H1 (cell line): ENCODE measurements around the gene C1GALT1C1L. TPM values are rescaled to one million over a fixed set of nuclear protein-coding genes. Genes with fewer than 3 reads are reported as not detected.

Experiments used
- CTCF ChIA-PET: fragments of 300-600 bp; sonication (Branson Sonifier 250); formaldehyde crosslinking; loops from one replicate; lab custom pipeline; 2021; ENCODE audit not compliant: partially characterized antibody; lab: Charles Lee
- POLR2A ChIA-PET: fragments of 300-600 bp; sonication (Branson Sonifier 250); formaldehyde crosslinking; loops from one replicate; lab custom pipeline; 2021; ENCODE audit warnings: inconsistent platforms; ENCODE audit not compliant: partially characterized antibody; lab: Charles Lee
- DNase-seq, 2 experiments: peaks; one replicate each; pipeline versions ENCODE4 v3.0.0 to v3.0.0-alpha.2; 2010 to 2022; ENCODE audit warnings: low spot score in 2 of 2, low read depth in 1 of 2, mixed read lengths in 1 of 2
- FAIRE-seq: peaks from 2 replicates; lab custom pipeline; 2011; peaks lifted over from hg19 to GRCh38; lab: Jason Lieb, UNC
- H2AFZ ChIP-seq: 2 replicates; pipeline ENCODE4 v1.8.1; 2012; ENCODE audit warnings: low read length, inconsistent platforms
- H2AK5ac ChIP-seq: 2 replicates; pipeline ENCODE4 v1.6.1; 2013; ENCODE audit warnings: low read depth, low read length
- H2BK120ac ChIP-seq: replicated peaks from 2 replicates; pipeline ENCODE3; 2013; ENCODE audit warnings: low read depth, low read length, inconsistent platforms
- H2BK12ac ChIP-seq: 2 replicates; pipeline ENCODE4 v1.6.1; 2013; ENCODE audit warnings: low read depth, low read length
- H2BK15ac ChIP-seq: 2 replicates; pipeline ENCODE4 v1.6.1; 2013; ENCODE audit warnings: low read length
- H2BK20ac ChIP-seq: 2 replicates; pipeline ENCODE4 v1.6.1; 2013; ENCODE audit warnings: low read length
- H2BK5ac ChIP-seq: 2 replicates; pipeline ENCODE4 v1.6.1; 2013; ENCODE audit warnings: low read depth, low read length
- H3K14ac ChIP-seq: 2 replicates; pipeline ENCODE4 v1.6.1; 2013; ENCODE audit warnings: inconsistent platforms; ENCODE audit not compliant: insufficient read length
- H3K18ac ChIP-seq: 2 replicates; pipeline ENCODE4 v1.6.1; 2013; ENCODE audit warnings: low read length; ENCODE audit errors: extremely low read depth
- H3K23ac ChIP-seq: 2 replicates; pipeline ENCODE4 v1.6.1; 2013; ENCODE audit warnings: inconsistent platforms; ENCODE audit not compliant: insufficient read length
- H3K23me2 ChIP-seq: 2 replicates; pipeline ENCODE4 v1.6.1; 2013; ENCODE audit warnings: low read depth, low read length
- H3K27ac ChIP-seq: 2 replicates; pipeline ENCODE4 v1.6.1; 2011; ENCODE audit warnings: low read depth, low read length, inconsistent platforms
- H3K27me3 ChIP-seq, 4 experiments: replicated peaks in 1 of 4; 1 replicate in 1 of 4; 2 replicates in 3 of 4; pipeline versions ENCODE4 v1.6.1 to v1.8.1; 2011 to 2013; ENCODE audit warnings: low read length in 3 of 4, mild to moderate bottlenecking in 3 of 4, inconsistent platforms in 2 of 4, mixed read lengths in 2 of 4, moderate library complexity in 1 of 4; ENCODE audit not compliant: control insufficient read depth in 3 of 4, insufficient read depth in 3 of 4; ENCODE audit errors: extremely low read depth in 1 of 4
- H3K36me3 ChIP-seq, 4 experiments: 2 replicates each; pipeline versions ENCODE4 v1.6.1 to v1.8.1; 2011 to 2013; ENCODE audit warnings: mild to moderate bottlenecking in 4 of 4, low read length in 3 of 4, moderate library complexity in 2 of 4, control low read depth in 1 of 4, inconsistent platforms in 1 of 4; ENCODE audit not compliant: insufficient read depth in 4 of 4, control insufficient read depth in 2 of 4
- H3K4ac ChIP-seq: replicated peaks from 2 replicates; pipeline ENCODE3; 2013; ENCODE audit warnings: low read length, low read depth, mixed read lengths, inconsistent platforms; ENCODE audit not compliant: insufficient read length
- H3K4me1 ChIP-seq, 4 experiments: replicated peaks in 1 of 4; 1 replicate in 1 of 4; 2 replicates in 3 of 4; pipeline versions ENCODE4 v1.6.1 to v1.8.1; 2011 to 2013; ENCODE audit warnings: low read length in 3 of 4, inconsistent platforms in 2 of 4, mixed read lengths in 1 of 4; ENCODE audit not compliant: insufficient read depth in 4 of 4, control insufficient read depth in 3 of 4
- H3K4me2 ChIP-seq, 2 experiments: 2 replicates each; pipeline versions ENCODE4 v1.6.1 to v1.8.1; 2011 to 2013; ENCODE audit warnings: low read depth in 2 of 2, low read length in 2 of 2, control low read depth in 1 of 2, inconsistent platforms in 1 of 2, mild to moderate bottlenecking in 1 of 2; ENCODE audit not compliant: insufficient read depth in 1 of 2
- H3K4me3 ChIP-seq, 4 experiments: fragments of 200-600, 300-600 bp in 1 of 4; sonication (generic), shearing (Covaris generic), sonication (Bioruptor Twin) in 1 of 4; 2 replicates each; pipeline versions ENCODE4 v1.5.1 to v1.8.1; 2011 to 2016; ENCODE audit warnings: low read length in 4 of 4, low read depth in 3 of 4, control low read depth in 2 of 4, inconsistent platforms in 2 of 4, mild to moderate bottlenecking in 2 of 4, mixed read lengths in 1 of 4, moderate library complexity in 1 of 4; ENCODE audit not compliant: insufficient read depth in 2 of 4; ENCODE audit errors: extremely low read depth in 1 of 4
- H3K56ac ChIP-seq: replicated peaks from 2 replicates; pipeline ENCODE3; 2013; ENCODE audit warnings: low read depth, mild to moderate bottlenecking, mixed read lengths, low read length, inconsistent platforms; ENCODE audit not compliant: insufficient read length
- H3K79me1 ChIP-seq: 2 replicates; pipeline ENCODE4 v1.6.1; 2013; ENCODE audit warnings: low read depth, low read length, control low read depth
- H3K79me2 ChIP-seq, 2 experiments: 2 replicates each; pipeline versions ENCODE4 v1.6.1 to v1.8.1; 2012 to 2013; ENCODE audit warnings: low read length in 2 of 2, mild to moderate bottlenecking in 2 of 2, inconsistent platforms in 1 of 2; ENCODE audit not compliant: insufficient read depth in 2 of 2, control insufficient read depth in 1 of 2
- H3K9ac ChIP-seq, 4 experiments: replicated peaks in 1 of 4; 1 replicate in 1 of 4; 2 replicates in 3 of 4; pipeline versions ENCODE4 v1.6.1 to v1.8.1; 2011 to 2013; ENCODE audit warnings: low read depth in 3 of 4, low read length in 3 of 4, control low read depth in 2 of 4, mild to moderate bottlenecking in 2 of 4, moderate library complexity in 2 of 4, inconsistent platforms in 1 of 4; ENCODE audit errors: extremely low read depth in 1 of 4
- H3K9me3 ChIP-seq, 2 experiments: 2 replicates each; pipeline versions ENCODE4 v1.6.1 to v1.8.1; 2012 to 2013; ENCODE audit warnings: mild to moderate bottlenecking in 2 of 2, moderate library complexity in 2 of 2, control low read depth in 1 of 2, inconsistent platforms in 1 of 2, low read depth in 1 of 2, low read length in 1 of 2, mixed read lengths in 1 of 2; ENCODE audit not compliant: insufficient read depth in 2 of 2
- H4K20me1 ChIP-seq, 2 experiments: replicated peaks in 1 of 2; 2 replicates each; pipeline versions ENCODE3 to v1.8.1; 2011 to 2013; ENCODE audit warnings: inconsistent platforms in 2 of 2, low read length in 2 of 2, mild to moderate bottlenecking in 1 of 2; ENCODE audit not compliant: insufficient read depth in 2 of 2, control insufficient read depth in 1 of 2
- H4K5ac ChIP-seq: 2 replicates; pipeline ENCODE4 v1.6.1; 2013; ENCODE audit warnings: low read length, low read depth, mixed read lengths, inconsistent platforms; ENCODE audit not compliant: insufficient read length
- H4K8ac ChIP-seq: 2 replicates; pipeline ENCODE4 v1.8.0; 2013; ENCODE audit warnings: mild to moderate bottlenecking, moderate library complexity, low read length, inconsistent platforms; ENCODE audit not compliant: insufficient read depth; ENCODE audit errors: extremely low read depth
- H4K91ac ChIP-seq: replicated peaks from 2 replicates; pipeline ENCODE3; 2013; ENCODE audit warnings: low read length, mixed read lengths, inconsistent platforms; ENCODE audit not compliant: insufficient read length
- ASH2L ChIP-seq: fragments of 200-600, 300-600 bp; sonication (generic); IDR thresholded peaks from one replicate; pipeline ENCODE4 v1.7.1; 2017; ENCODE audit warnings: low read length
- ATF2 ChIP-seq: IDR thresholded peaks from 2 replicates; pipeline ENCODE4 v1.6.1; 2012; ENCODE audit warnings: low read length, inconsistent platforms
- BACH1 ChIP-seq: IDR thresholded peaks from 2 replicates; pipeline ENCODE4 v1.6.1; 2012; ENCODE audit warnings: low read length, improper control_type of control experiment
- BCL11A ChIP-seq, 2 experiments: IDR thresholded peaks; one replicate each; pipeline ENCODE4 v1.6.1; 2011; ENCODE audit warnings: low read depth in 2 of 2, low read length in 2 of 2, mild to moderate bottlenecking in 2 of 2
- CBX5 ChIP-seq: fragments of 300-800, 300-1000 bp; sonication (generic); IDR thresholded peaks from 2 replicates; pipeline ENCODE4 v1.7.1; 2016; ENCODE audit warnings: antibody characterized with exemption, low read length, low read depth
- EZH2 ChIP-seq: fragments of 200-600 bp; sonication (generic); IDR thresholded peaks from 2 replicates; pipeline ENCODE4 v1.7.1; 2012; ENCODE audit warnings: low read depth, mild to moderate bottlenecking, moderate library complexity, low read length, inconsistent platforms; ENCODE audit not compliant: severe bottlenecking
- FOSL1 ChIP-seq: IDR thresholded peaks from 2 replicates; pipeline ENCODE4 v1.6.1; 2011; ENCODE audit warnings: mild to moderate bottlenecking, low read depth, low read length, moderate library complexity; ENCODE audit not compliant: insufficient read depth
- JUND ChIP-seq: IDR thresholded peaks from 2 replicates; pipeline ENCODE4 v1.6.1; 2011; ENCODE audit warnings: mild to moderate bottlenecking, improper control_type of control experiment, low read length
- KDM1A ChIP-seq: fragments of 200-600, 300-600 bp; sonication (generic); IDR thresholded peaks from 2 replicates; pipeline ENCODE4 v1.7.1; 2016; ENCODE audit warnings: mild to moderate bottlenecking, low read length, borderline replicate concordance
- POU5F1 ChIP-seq: IDR thresholded peaks from 2 replicates; pipeline ENCODE4 v1.6.1; 2011; ENCODE audit warnings: low read depth, mild to moderate bottlenecking, low read length, moderate library complexity
- RFX5 ChIP-seq: IDR thresholded peaks from 2 replicates; pipeline ENCODE4 v1.6.1; 2011; ENCODE audit warnings: low read depth, low read length, improper control_type of control experiment, borderline replicate concordance
- SAP30 ChIP-seq: fragments of 300-600 bp; sonication (generic); IDR thresholded peaks from 2 replicates; pipeline ENCODE4 v1.7.1; 2012; ENCODE audit warnings: low read length, moderate library complexity, mild to moderate bottlenecking, inconsistent platforms; ENCODE audit not compliant: insufficient read depth, insufficient replicate concordance
- WGBS, 2 experiments: shearing (Covaris generic) in 1 of 2; methylation state at CpG; one replicate each; pipeline versions ENCODE4 v1.1.6 to v1.1.7; 2013 to 2015; ENCODE audit warnings: low lambda C conversion rate in 2 of 2, mixed read lengths in 2 of 2, inconsistent platforms in 1 of 2, low coverage in 1 of 2, missing lambda C conversion rate in 1 of 2; ENCODE audit not compliant: insufficient replicate concordance in 2 of 2, insufficient coverage in 1 of 2, insufficient read length in 1 of 2; ENCODE audit errors: extremely low coverage in 1 of 2, missing lambda C conversion rate in 1 of 2; 5-methylcytosine and 5-hydroxymethylcytosine counted together
- polyA plus RNA-seq, 7 experiments: library from polyadenylated mRNA; depleted of rRNA in 3 of 7; stranded (reverse) in 5 of 7; unstranded in 2 of 7; fragments of >200 nt in 5 of 7; fragments of 200-250 nt in 2 of 7; gene quantifications; 1 replicate in 5 of 7; 2 replicates in 1 of 7; 4 replicates in 1 of 7; pipeline versions ENCODE4 v1.2.1 to v1.2.3, GENCODE V29; 2011 to 2013; ENCODE audit warnings: missing spikeins in 2 of 7, mixed read lengths in 2 of 7
- total RNA-seq: library from RNA; stranded (reverse); fragmentation: NEBNext Ultra II Directional; extraction: Animal tissue kit (Norgen Biotek cat#: 25700); gene quantifications from 2 replicates; pipeline ENCODE4 v1.2.1, GENCODE V29; 2021

The C1GALT1C1L gene
- total and polyA plus RNA-seq, 2 of the 8 experiments (the other 6 are each of a cell fraction or from before 2014, with no cell fraction given): 0.12 TPM; not detected in 1

GRCh38 chr2:43643680-43644079, 32.5 kb downstream of the C1GALT1C1L start:
- no peaks in the 10 kb centered on the region for H3K79me2 ChIP-seq
- no peak overlapping the region for H3K4me2 ChIP-seq
- H3K79me1 ChIP-seq: no peaks in the 10 kb centered on the region
- POLR2A ChIA-PET: no interaction called here
- no peaks in the 10 kb centered on the region for H3K4me1 ChIP-seq
- no peak overlapping the region for H3K4me3 ChIP-seq
- no peak overlapping the region for H2BK15ac ChIP-seq
- H4K8ac ChIP-seq: no peak overlapping the region
- no peak overlapping the region for H3K56ac ChIP-seq
- H3K23me2 ChIP-seq: no peaks in the 10 kb centered on the region
- H2BK12ac ChIP-seq: no peak overlapping the region
- no peaks in the 10 kb centered on the region for H3K36me3 ChIP-seq
- 83% methylated on average over 1 of the region's 1 CpG; no CpG with 5 or more reads in 1 of the 2 experiments for WGBS, 2 experiments
- H3K14ac ChIP-seq: no peak overlapping the region
- no peaks in the 10 kb centered on the region for H3K27me3 ChIP-seq
- H2BK5ac ChIP-seq: no peak overlapping the region
- FAIRE-seq (no peak), DNase-seq (no peak)
- H3K23ac ChIP-seq: no peak overlapping the region
- no peak overlapping the region for H2BK120ac ChIP-seq
- CTCF ChIA-PET: interaction anchor here (1.5 kb wide), 1 partner anchor 30 kb away, joined by 3 read pairs; no protein-coding TSS in a partner anchor
- H3K18ac ChIP-seq: no peak overlapping the region
- H3K4ac ChIP-seq: no peak overlapping the region
- H3K9me3 ChIP-seq: 0 out of 4 replicates have a peak, but pooled peaks cover 0 to 2% of the 10 kb centered on the region in 2 experiments
- H2BK20ac ChIP-seq: no peak overlapping the region
- no peak overlapping the region for H4K5ac ChIP-seq
- H4K91ac ChIP-seq: no peak overlapping the region
- H2AFZ ChIP-seq: no peak overlapping the region
- no peaks in the 10 kb centered on the region for H4K20me1 ChIP-seq
- no peak overlapping the region for H2AK5ac ChIP-seq
- no peak overlapping the region for H3K9ac ChIP-seq
- H3K27ac ChIP-seq: no peak overlapping the region
- TF ChIP-seq EZH2 (no peak), JUND (no peak), KDM1A (no peak), BACH1 (no peak), RFX5 (no peak), ASH2L (no peak), BCL11A (IDR thresholded peaks at IDR 0.05; ENCODE audit: low read depth in 2 of 2, low read length in 2 of 2) (no peak), ATF2 (no peak), FOSL1 (no peak), SAP30 (no peak), POU5F1 (no peak), CBX5 (no peak)
